K562 (cell line): ENCODE results near the gene SIGLEC6. TPM values are rescaled to one million over a fixed set of nuclear protein-coding genes. Genes with fewer than 3 reads are reported as not detected.

ENCODE experiments used
- EP400 ChIP-seq: fragments of 450-650 bp; IDR thresholded peaks from 2 replicates; pipeline ENCODE4 v1.6.1; 2017; ENCODE audit warnings: antibody characterized with exemption, mild to moderate bottlenecking, moderate library complexity
- GATAD2A ChIP-seq: fragments of 450-650 bp; IDR thresholded peaks from 2 replicates; pipeline ENCODE4 v1.6.1; 2017
- HBP1 ChIP-seq: fragments of 450-650 bp; formaldehyde crosslinking; IDR thresholded peaks from 2 replicates; pipeline ENCODE4 v1.4.0; 2022; ENCODE audit warnings: missing genetic modification characterization
- NCOA2 ChIP-seq, 2 experiments: fragments of 450-650 bp; IDR thresholded peaks; 2 replicates each; pipeline ENCODE4 v1.6.1; 2018; ENCODE audit warnings: mild to moderate bottlenecking in 2 of 2, moderate library complexity in 1 of 2; ENCODE audit not compliant: partially characterized antibody in 2 of 2
- RBM17 ChIP-seq: fragments of 200-400 bp; formaldehyde crosslinking; IDR thresholded peaks from 2 replicates; pipeline ENCODE4 v1.6.1; 2017; ENCODE audit warnings: low read depth, mild to moderate bottlenecking, low read length, borderline replicate concordance
- THRAP3 ChIP-seq: fragments of 450-650 bp; IDR thresholded peaks from 2 replicates; pipeline ENCODE4 v1.6.1; 2016; ENCODE audit warnings: mild to moderate bottlenecking, inconsistent platforms, borderline replicate concordance
- ZNF316 ChIP-seq: fragments of 450-650 bp; IDR thresholded peaks from 2 replicates; pipeline ENCODE4 v1.6.1; 2016
- ZNF407 ChIP-seq: fragments of 450-650 bp; IDR thresholded peaks from 2 replicates; pipeline ENCODE4 v1.6.1; 2016; ENCODE audit warnings: low read depth
- polyA plus RNA-seq, 8 experiments: library from polyadenylated mRNA; depleted of rRNA in 4 of 8; stranded (reverse) in 5 of 8; unstranded in 3 of 8; fragments of >200 nt; fragmentation: Nextera tagmentation in 2 of 8; fragmentation: Illumina TruSeq in 1 of 8; extraction: Ambion mirVana in 2 of 8; extraction: Trizol in 1 of 8; gene quantifications; 2 replicates each; pipeline versions ENCODE4 v1.2.1 to v1.2.3, GENCODE V29; 2011 to 2014; ENCODE audit warnings: inconsistent platforms in 1 of 8, missing spikeins in 1 of 8
- total RNA-seq, 7 experiments: library from RNA; depleted of rRNA in 6 of 7; stranded (reverse); fragments of >200 nt in 6 of 7; fragmentation: Illumina TruSeq in 2 of 7; extraction: Trizol in 2 of 7; gene quantifications; 2 replicates each; pipeline versions ENCODE4 v1.2.1 to v1.2.3, GENCODE V29; 2011 to 2021; ENCODE audit warnings: low replicate concordance in 1 of 7

Gene SIGLEC6
- total and polyA plus RNA-seq, 9 of the 15 experiments (the other 6 are each of a cell fraction or from before 2014, with no cell fraction given), result 0.03 to 17.5 (median 0.71) TPM

DNA sequence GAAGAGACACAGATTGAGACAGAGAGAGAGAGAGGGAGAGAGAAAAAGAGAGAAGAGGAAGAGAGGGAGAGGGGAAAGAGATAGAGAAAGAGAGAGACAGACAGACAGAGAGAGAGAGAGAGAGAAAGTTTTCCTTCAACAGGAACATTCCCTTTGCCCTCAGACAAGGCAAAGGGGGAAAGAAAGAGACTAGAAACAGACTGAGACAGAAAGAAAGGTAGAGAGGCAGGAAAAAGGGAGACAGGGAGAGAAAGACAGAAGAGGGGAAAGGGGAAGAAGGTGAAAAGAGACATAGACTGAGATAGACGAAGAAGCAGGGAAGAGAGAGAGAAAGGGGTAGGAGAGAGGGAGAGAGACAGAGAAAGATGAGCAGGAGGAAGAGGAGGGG lies 21.1 kb upstream of the SIGLEC6 start (continued):
- peak; percentile 46; the same call in 1 of the 2 replicates for TF ChIP-seq ZNF407
- no peak for TF ChIP-seq ZNF316
- TF ChIP-seq NCOA2 (IDR thresholded peaks at IDR 0.05; ENCODE audit: partially characterized antibody in 2 of 2), result peak in 1 of 2 experiments; percentile 50
- TF ChIP-seq GATAD2A, result peak; percentile 91
- peak; percentile 93 for TF ChIP-seq THRAP3
- peak; percentile 97 for TF ChIP-seq HBP1 (CRISPR knock-in tag)
- peak; percentile 48; the same call in 1 of the 2 replicates for TF ChIP-seq EP400
- no peak for TF ChIP-seq RBM17
